ENCODE measurements around the gene RHBDD2. TPM values are rescaled to one million over a fixed set of nuclear protein-coding genes. Genes with fewer than 3 reads are reported as not detected.
"Not testable (repeated sequence)": the region's sequence is repeated elsewhere in the genome, so short reads cannot be mapped to it uniquely, and the experiment has no call there.

RHBDD2 gene
- total RNA-seq, 2 donors from 2014 or later = 42.6 to 51.0 TPM

- no peaks in the 10 kb centered on the region for H3K4me1 ChIP-seq
- no peaks in the 10 kb centered on the region for H3K36me3 ChIP-seq
- no peak for DNase-seq
- no peak overlapping the region for H3K4me3 ChIP-seq
- intact Hi-C loops (cut with DNase I) = no loop called here
- no peaks in the 10 kb centered on the region for H3K9me3 ChIP-seq
- H3K9ac ChIP-seq (ENCODE audit: low read depth in 2 of 2, low read length in 2 of 2) = no peak overlapping the region
- H3K27me3 ChIP-seq = no peaks in the 10 kb centered on the region
- TF ChIP-seq, protein P1, sequence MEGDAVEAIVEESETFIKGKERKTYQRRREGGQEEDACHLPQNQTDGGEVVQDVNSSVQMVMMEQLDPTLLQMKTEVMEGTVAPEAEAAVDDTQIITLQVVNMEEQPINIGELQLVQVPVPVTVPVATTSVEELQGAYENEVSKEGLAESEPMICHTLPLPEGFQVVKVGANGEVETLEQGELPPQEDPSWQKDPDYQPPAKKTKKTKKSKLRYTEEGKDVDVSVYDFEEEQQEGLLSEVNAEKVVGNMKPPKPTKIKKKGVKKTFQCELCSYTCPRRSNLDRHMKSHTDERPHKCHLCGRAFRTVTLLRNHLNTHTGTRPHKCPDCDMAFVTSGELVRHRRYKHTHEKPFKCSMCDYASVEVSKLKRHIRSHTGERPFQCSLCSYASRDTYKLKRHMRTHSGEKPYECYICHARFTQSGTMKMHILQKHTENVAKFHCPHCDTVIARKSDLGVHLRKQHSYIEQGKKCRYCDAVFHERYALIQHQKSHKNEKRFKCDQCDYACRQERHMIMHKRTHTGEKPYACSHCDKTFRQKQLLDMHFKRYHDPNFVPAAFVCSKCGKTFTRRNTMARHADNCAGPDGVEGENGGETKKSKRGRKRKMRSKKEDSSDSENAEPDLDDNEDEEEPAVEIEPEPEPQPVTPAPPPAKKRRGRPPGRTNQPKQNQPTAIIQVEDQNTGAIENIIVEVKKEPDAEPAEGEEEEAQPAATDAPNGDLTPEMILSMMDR (IDR thresholded peaks at IDR 0.05) = no peak
- no peak overlapping the region for H3K27ac ChIP-seq
These were observed 21.9 kb downstream of the RHBDD2 start for GRCh38 chr7:75900617-75901315.

- Histone ChIP-seq H3K4me3 (no peak overlapping the region), H3K27ac (no peak overlapping the region), H3K4me1 (no peaks in the 10 kb centered on the region), H3K9ac (ENCODE audit: low read depth in 2 of 2, low read length in 2 of 2) (no peak overlapping the region), H3K9me3 (no peaks in the 10 kb centered on the region), H3K36me3 (no peaks in the 10 kb centered on the region), H3K27me3 (no peaks in the 10 kb centered on the region)
- TF ChIP-seq, protein P1 (IDR thresholded peaks at IDR 0.05) = no peak
- intact Hi-C loops (cut with DNase I) = no loop called here
- peak; percentile 27 for DNase-seq
These were observed 27.2 kb downstream of the RHBDD2 start for GRCh38 chr7:75905785-75906604.

GRCh38 chr7:75906991-75907667, 28.3 kb downstream of the RHBDD2 start:
- DNase-seq = no peak
- no peak overlapping the region for H3K9ac ChIP-seq (ENCODE audit: low read depth in 2 of 2, low read length in 2 of 2)
- TF ChIP-seq, protein P1 (IDR thresholded peaks at IDR 0.05) = no peak
- no peak overlapping the region for H3K27ac ChIP-seq
- no peaks in the 10 kb centered on the region for H3K27me3 ChIP-seq
- no peaks in the 10 kb centered on the region for H3K4me1 ChIP-seq
- no peak overlapping the region for H3K4me3 ChIP-seq
- no peaks in the 10 kb centered on the region for H3K36me3 ChIP-seq
- intact Hi-C loops (cut with DNase I) = no loop called here
- no peaks in the 10 kb centered on the region for H3K9me3 ChIP-seq

DNA sequence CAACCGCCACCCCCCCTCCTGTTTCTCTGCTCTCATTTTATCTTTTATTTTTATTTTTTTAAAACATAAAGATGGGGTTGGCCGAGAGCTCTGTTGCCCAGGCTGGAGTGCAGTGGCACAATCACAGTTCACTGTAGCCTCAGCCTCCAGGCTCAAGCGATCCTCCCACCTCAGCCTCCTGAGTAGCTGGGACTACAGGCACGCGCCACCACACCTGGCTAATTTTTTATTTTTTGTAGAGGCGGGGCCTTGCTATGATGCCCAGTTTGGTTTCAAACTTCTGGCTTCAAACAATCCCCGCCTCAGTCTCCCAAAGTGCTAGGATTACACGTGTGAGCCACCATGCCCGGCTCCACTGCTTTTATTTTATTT, 28.8 kb downstream of the RHBDD2 start:
- H3K27ac ChIP-seq; H3K36me3 ChIP-seq; H3K9me3 ChIP-seq; DNase-seq; H3K9ac ChIP-seq (ENCODE audit: low read depth in 2 of 2, low read length in 2 of 2); intact Hi-C loops (cut with DNase I); H3K4me3 ChIP-seq; H3K4me1 ChIP-seq; H3K27me3 ChIP-seq: not testable (repeated sequence)

- Histone ChIP-seq H3K4me1 (peaks cover 4% of the 10 kb centered on the region), H3K4me3 (no peak overlapping the region), H3K27ac (no peak overlapping the region), H3K27me3 (no peaks in the 10 kb centered on the region), H3K9me3 (no peaks in the 10 kb centered on the region), H3K9ac (ENCODE audit: low read depth in 2 of 2, low read length in 2 of 2) (no peak overlapping the region), H3K36me3 (no peaks in the 10 kb centered on the region)
- intact Hi-C loops (cut with DNase I) = no loop called here
- DNase-seq = no peak
- TF ChIP-seq, protein P1 (IDR thresholded peaks at IDR 0.05) = no peak
These were observed 30.8 kb downstream of the RHBDD2 start for GRCh38 chr7:75909521-75910132.

DNA sequence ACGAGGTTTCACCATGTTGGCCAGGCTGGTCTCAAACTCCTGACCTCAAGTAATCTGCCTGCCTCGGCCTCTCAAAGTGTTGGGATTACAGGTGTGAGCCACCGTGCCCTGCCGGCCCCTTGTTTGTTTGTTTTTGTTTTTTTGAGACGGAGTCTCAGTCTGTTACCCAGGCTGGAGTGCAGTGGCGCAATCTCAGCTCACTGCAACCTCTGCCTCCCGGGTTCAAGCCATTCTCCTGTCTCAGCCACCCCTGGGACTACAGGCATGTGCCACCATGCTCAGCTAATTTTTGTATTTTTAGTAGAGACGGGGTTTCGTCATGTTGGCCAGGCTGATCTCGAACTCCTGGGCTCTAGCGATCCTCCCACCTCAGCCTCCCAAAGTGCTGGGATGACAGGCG, 32.4 kb downstream of the RHBDD2 start:
- H3K4me3 ChIP-seq; H3K36me3 ChIP-seq; DNase-seq; H3K4me1 ChIP-seq; intact Hi-C loops (cut with DNase I); H3K9me3 ChIP-seq; H3K27ac ChIP-seq; H3K27me3 ChIP-seq; H3K9ac ChIP-seq (ENCODE audit: low read depth in 2 of 2, low read length in 2 of 2): not testable (repeated sequence)
